Gastrocnemius medialis (tissue), 4 donors: ENCODE results near the gene XKR7.

Experiments used
- CTCF ChIP-seq, 5 experiments: fragments of 450-650 bp in 3 of 5; fragments of 200-600 bp in 2 of 5; sonication (generic) in 2 of 5; IDR thresholded peaks in 4 of 5; conservative IDR thresholded peaks in 1 of 5; 1 replicate in 4 of 5; 2 replicates in 1 of 5; pipeline ENCODE4 v1.5.1; 2016 to 2019; ENCODE audit warnings: antibody characterized with exemption in 5 of 5, mild to moderate bottlenecking in 3 of 5, moderate library complexity in 3 of 5
- POLR2A ChIP-seq, 2 donors: fragments of 450-650 bp; IDR thresholded peaks; one replicate each; pipeline ENCODE4 v1.6.1; 2017; ENCODE audit warnings: antibody characterized with exemption in 2 of 2, mild to moderate bottlenecking in 2 of 2, moderate library complexity in 2 of 2

DNA sequence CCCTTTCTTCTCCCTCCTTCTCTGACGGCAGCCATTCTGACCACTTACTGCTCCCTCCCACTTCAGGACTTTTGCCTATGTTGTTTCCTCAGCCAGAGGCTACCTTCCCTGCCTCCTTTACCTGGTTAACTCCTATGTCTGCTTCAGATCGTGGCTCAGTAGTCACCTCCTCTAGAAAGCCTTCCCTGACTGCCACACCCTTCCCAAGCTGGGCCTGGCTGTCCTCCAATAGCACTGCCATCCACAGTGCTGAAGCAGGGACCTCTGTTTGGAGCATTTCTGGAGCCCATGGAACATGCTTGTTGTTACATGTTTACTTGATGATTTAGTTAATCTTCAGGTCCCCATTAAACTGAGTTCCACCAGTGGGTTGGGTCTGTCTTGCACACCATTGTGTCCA, 13.8 kb downstream of the XKR7 start:
- TF ChIP-seq CTCF (IDR thresholded peaks at IDR 0.05 in 4 of 5, conservative IDR thresholded peaks at IDR 0.05 in 1 of 5) (no peak), POLR2A (IDR thresholded peaks at IDR 0.05) (no peak)
